Measurements from ENCODE around the gene NR1I3. TPM values are rescaled to one million over a fixed set of nuclear protein-coding genes. Genes with fewer than 3 reads are reported as not detected.

NR1I3 gene, protein sequence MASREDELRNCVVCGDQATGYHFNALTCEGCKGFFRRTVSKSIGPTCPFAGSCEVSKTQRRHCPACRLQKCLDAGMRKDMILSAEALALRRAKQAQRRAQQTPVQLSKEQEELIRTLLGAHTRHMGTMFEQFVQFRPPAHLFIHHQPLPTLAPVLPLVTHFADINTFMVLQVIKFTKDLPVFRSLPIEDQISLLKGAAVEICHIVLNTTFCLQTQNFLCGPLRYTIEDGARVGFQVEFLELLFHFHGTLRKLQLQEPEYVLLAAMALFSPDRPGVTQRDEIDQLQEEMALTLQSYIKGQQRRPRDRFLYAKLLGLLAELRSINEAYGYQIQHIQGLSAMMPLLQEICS
- not detected for total RNA-seq

DNA sequence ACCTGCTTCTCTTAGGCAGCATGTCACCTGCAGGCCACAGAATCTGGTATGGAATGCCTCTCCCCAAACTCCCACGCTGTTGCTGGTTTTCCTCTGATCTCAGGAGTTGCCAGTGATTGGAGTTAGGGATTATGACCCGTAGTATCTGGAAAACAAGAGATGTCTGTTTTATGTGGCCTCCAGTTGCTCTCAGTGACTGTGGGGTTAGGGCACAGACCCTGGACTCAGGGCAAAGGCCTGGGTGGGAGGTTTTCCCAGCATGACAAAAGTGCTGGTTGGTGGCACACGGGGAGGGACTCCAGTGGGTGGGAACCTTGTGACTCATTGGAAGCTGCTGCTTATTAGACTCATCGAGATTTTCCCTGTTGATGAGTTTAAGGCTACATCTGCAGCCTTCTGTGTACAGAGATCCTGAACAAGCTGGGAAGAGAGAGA lies at the start of gene NR1I3:
Gene NR1I3, minus strand, starts transcription at position 165 of the 435 bp plus-strand sequence. CDS start 1,638 bp downstream, outside the sequence.
- POLR2A ChIA-PET, result interaction anchor here (0.6 kb wide), 1 partner anchor 137 kb away, joined by 3 read pairs; no protein-coding TSS in a partner anchor

DNA sequence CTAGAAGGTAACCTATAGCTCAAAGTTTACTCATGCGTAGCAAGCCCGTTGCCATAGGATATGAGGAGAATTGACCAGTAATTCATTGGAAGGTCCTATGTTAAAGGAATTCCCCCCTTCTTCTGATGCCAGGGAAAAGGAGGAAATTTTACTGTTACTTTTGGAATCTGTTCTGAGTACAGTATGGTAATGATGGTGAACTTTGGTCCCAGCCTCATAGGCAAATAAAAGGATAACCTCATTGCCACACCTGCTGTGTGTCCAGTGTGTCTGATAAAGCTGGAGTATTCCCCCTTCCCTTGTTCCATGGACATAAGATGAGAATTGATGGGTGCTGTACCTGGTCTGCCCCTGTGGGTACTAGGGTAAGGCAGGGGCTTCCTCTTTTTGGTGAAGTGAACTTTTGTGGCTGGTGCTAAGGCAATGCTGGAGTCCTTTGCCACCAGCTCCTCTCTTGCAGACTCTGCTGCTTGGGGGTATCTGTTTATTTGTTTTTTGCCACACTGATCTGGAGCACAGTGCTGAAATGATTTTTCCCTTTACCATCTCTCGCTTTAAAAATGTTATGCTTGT lies 49.6 kb upstream of the NR1I3 start:
- H3K27me3 Mint-ChIP-seq, result no peaks in the 10 kb centered on the region
- ChIA-PET POLR2A (interaction anchor here (0.6 kb wide), 1 partner anchor 119 kb away, joined by 4 read pairs; no protein-coding TSS in a partner anchor), CTCF (interaction anchor here (0.5 to 3.2 kb wide), 5 partner anchors 8 to 665 kb away, joined by 3 to 7 read pairs (median 4); partner anchors contain the start of gene TOMM40L)
- intact Hi-C loops (cut with DNase I, micrococcal nuclease), result no loop called here
- H3K4me3 Mint-ChIP-seq, result no peak overlapping the region
- H3K9me3 Mint-ChIP-seq (ENCODE audit: low read depth), result no peaks in the 10 kb centered on the region
- no peaks in the 10 kb centered on the region for H3K4me1 Mint-ChIP-seq
- ATAC-seq (no peak), DNase-seq (no peak)
- no peak overlapping the region for H3K27ac Mint-ChIP-seq
- H3K36me3 Mint-ChIP-seq (ENCODE audit: low read depth), result no peaks in the 10 kb centered on the region

More for the DNA sequence above, at the start of gene NR1I3:
- H3K27me3 Mint-ChIP-seq, result peaks cover 7% of the 10 kb centered on the region
- DNase-seq, result no peak
- no peak for ATAC-seq
- H3K4me3 Mint-ChIP-seq, result no peak within 1 kb of the TSS
- H3K27ac Mint-ChIP-seq, result no peak within 1 kb of the TSS
- H3K4me1 Mint-ChIP-seq, result no peaks in the 10 kb centered on the region
- CTCF ChIA-PET, result interaction anchor here (2.0 kb wide), 1 partner anchor 8 kb away, joined by 5 read pairs; no protein-coding TSS in a partner anchor
- intact Hi-C loops (cut with DNase I, micrococcal nuclease), result no loop called here
- H3K9me3 Mint-ChIP-seq (ENCODE audit: low read depth), result no peaks in the 10 kb centered on the region
- no peaks in the 10 kb centered on the region for H3K36me3 Mint-ChIP-seq (ENCODE audit: low read depth)

DNA sequence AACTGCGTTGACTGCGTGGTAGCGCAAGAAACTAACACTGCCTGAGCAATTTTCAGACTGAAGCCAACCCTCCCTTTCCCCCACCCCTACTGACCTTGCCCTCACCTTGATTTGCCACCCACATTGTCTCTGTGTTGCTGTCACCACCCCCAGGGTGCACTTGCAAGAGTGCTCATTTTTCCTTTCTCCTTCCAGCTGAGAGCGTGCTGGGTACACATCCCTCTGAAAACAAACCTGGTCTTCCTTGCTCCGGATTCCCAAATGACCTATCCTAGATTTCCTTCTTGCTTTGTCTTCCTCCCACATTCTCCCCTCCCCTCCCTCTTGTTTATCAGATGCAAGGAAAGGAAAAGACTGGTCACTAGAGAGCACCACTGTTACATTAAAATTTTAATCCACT lies 47.5 kb upstream of the NR1I3 start:
- ATAC-seq, result no peak
- intact Hi-C loops (cut with DNase I, micrococcal nuclease), result no loop called here
- H3K27me3 Mint-ChIP-seq, result no peaks in the 10 kb centered on the region
- no peak overlapping the region for H3K4me3 Mint-ChIP-seq
- DNase-seq, result no peak
- no peak overlapping the region for H3K27ac Mint-ChIP-seq
- H3K9me3 Mint-ChIP-seq (ENCODE audit: low read depth), result no peaks in the 10 kb centered on the region
- ChIA-PET POLR2A (no interaction called here), CTCF (interaction anchor here (1.1 to 3.2 kb wide), 2 partner anchors 36 to 60 kb away, joined by 3 to 7 read pairs; partner anchors contain the start of gene TOMM40L)
- no peaks in the 10 kb centered on the region for H3K36me3 Mint-ChIP-seq (ENCODE audit: low read depth)
- H3K4me1 Mint-ChIP-seq, result no peaks in the 10 kb centered on the region

DNA sequence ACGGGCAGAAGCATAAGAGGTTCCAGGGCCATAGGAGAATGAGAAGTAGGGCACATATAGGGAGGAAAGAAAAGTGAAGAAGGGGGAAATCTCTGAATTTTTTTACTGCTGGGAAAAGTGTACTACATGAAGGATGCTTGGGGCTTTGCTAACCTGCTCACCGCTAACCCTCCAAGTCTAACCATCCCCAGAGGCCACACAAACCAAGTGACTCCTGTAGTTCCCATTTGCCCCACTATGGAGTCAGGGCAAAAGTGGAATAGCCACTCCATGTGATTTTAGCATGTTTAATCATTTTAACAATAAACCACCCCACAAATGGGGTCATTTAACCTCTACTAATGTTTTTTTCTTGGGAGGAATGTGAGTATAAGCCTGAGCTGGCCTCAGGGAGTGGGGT lies 47.1 kb upstream of the NR1I3 start:
- no peaks in the 10 kb centered on the region for H3K9me3 Mint-ChIP-seq (ENCODE audit: low read depth)
- no peaks in the 10 kb centered on the region for H3K4me1 Mint-ChIP-seq
- H3K4me3 Mint-ChIP-seq, result no peak overlapping the region
- H3K27ac Mint-ChIP-seq, result no peak overlapping the region
- no peaks in the 10 kb centered on the region for H3K36me3 Mint-ChIP-seq (ENCODE audit: low read depth)
- ATAC-seq (no peak), DNase-seq (no peak)
- CTCF ChIA-PET, result interaction anchor here (1.1 to 3.2 kb wide), 3 partner anchors 21 to 60 kb away, joined by 3 to 7 read pairs (median 3); partner anchors contain the start of gene TOMM40L
- POLR2A ChIA-PET, result no interaction called here
- H3K27me3 Mint-ChIP-seq, result no peaks in the 10 kb centered on the region
- intact Hi-C loops (cut with DNase I, micrococcal nuclease), result no loop called here

DNA sequence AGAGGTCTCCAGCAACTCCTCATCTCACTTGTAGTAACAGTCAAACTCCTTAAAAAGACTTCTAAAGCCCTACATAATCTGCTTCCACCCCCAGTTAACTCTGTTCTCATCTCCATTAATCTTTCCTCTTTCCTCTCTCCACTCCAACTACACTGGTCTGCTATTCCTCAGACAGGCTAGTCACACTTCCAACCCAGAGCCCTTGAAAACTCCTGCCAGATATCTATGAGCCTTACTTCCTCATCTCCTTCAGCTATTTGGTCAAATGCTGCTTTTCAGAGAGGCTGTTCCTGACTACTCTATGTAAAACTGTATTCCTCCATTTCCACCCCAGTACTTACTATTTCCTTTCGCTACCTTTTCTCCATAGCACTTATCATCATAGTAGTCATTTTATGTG lies 45.0 kb upstream of the NR1I3 start:
- DNase-seq, result no peak
- no peak overlapping the region for H3K4me3 Mint-ChIP-seq
- intact Hi-C loops (cut with DNase I, micrococcal nuclease), result no loop called here

DNA sequence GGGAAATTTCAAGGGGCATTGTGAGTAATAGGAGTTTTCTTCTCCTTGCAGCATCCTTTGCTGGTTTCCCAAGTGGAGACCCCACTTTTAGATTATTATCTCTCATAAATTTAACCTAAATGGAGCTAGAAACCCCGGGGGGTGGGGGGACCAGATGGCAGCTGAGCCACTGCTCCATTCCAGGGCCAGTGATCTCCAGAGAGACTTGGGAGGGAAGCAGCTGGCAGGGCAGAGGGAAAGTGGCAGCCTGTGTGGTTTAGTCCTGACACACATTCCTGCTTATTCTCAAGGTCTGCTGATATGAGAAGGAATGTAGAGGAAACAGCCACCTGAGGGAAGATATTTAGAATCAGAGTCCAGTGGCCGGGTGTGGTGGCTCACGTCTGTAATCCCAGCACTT lies 36.9 kb upstream of the NR1I3 start:
- no peaks in the 10 kb centered on the region for H3K36me3 Mint-ChIP-seq (ENCODE audit: low read depth)
- H3K4me3 Mint-ChIP-seq, result no peak overlapping the region
- peaks cover 3% of the 10 kb centered on the region for H3K27me3 Mint-ChIP-seq
- no peak for DNase-seq
- ATAC-seq, result no peak
- ChIA-PET CTCF (no interaction called here), POLR2A (no interaction called here)
- intact Hi-C loops (cut with DNase I, micrococcal nuclease), result no loop called here
- H3K27ac Mint-ChIP-seq, result no peak overlapping the region
- no peaks in the 10 kb centered on the region for H3K9me3 Mint-ChIP-seq (ENCODE audit: low read depth)
- no peaks in the 10 kb centered on the region for H3K4me1 Mint-ChIP-seq

More for the DNA sequence above, 45.0 kb upstream of the NR1I3 start:
- ChIA-PET POLR2A (no interaction called here), CTCF (interaction anchor here (1.0 to 2.1 kb wide), 6 partner anchors 9 to 117 kb away, joined by 3 to 10 read pairs (median 4); no protein-coding TSS in a partner anchor)
- Mint-ChIP-seq H3K27ac (no peak overlapping the region), H3K4me1 (no peaks in the 10 kb centered on the region), H3K9me3 (ENCODE audit: low read depth) (no peaks in the 10 kb centered on the region), H3K36me3 (ENCODE audit: low read depth) (no peaks in the 10 kb centered on the region), H3K27me3 (no peaks in the 10 kb centered on the region)
- ATAC-seq, result no peak

DNA sequence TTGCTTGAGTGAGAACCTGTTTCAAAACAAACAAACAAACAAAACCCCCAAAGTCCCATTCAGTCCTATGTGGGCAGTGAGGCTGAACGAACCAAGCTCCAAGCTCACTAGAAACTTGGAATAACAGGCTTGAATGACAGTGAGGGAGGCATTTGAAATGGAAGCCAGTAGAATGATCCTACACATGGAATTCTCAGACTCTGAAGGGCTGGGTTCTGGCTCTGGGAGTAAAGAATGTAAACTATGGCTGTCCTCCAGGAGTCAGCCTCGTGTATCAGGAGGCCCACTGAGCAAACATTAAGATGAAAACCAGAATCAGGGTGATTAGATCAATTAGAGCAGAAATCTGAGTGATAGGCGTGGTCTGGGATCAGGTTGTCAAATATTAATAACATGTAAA lies 35.4 kb upstream of the NR1I3 start:
- no peak for ATAC-seq
- no peak for DNase-seq
- no peak overlapping the region for H3K27ac Mint-ChIP-seq
- peaks cover 5% of the 10 kb centered on the region for H3K27me3 Mint-ChIP-seq
- ChIA-PET POLR2A (no interaction called here), CTCF (interaction anchor here (1.0 kb wide), 1 partner anchor 60 kb away, joined by 3 read pairs; no protein-coding TSS in a partner anchor)
- intact Hi-C loops (cut with DNase I, micrococcal nuclease), result no loop called here
- no peaks in the 10 kb centered on the region for H3K36me3 Mint-ChIP-seq (ENCODE audit: low read depth)
- no peak overlapping the region for H3K4me3 Mint-ChIP-seq
- H3K4me1 Mint-ChIP-seq, result no peaks in the 10 kb centered on the region
- H3K9me3 Mint-ChIP-seq (ENCODE audit: low read depth), result no peaks in the 10 kb centered on the region

DNA sequence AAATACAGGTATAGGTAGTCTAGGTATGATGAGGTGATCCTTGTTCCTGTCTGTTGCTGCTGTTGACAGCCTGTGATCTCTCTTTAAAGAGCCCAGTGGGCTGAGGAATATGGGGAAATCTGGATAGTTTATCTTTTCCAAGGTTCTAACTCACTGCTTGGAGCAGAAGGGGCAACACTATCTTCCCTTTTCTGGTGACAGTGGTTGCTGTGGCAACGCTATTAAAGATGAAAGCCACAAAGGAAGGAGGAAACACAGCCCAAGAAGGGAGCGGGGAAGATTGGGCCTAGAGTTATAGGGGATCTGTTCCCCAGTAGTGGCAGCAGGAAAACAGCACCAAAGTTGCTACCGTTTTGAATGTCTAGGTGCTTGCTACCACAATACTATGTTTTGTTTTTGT lies 29.3 kb upstream of the NR1I3 start:
- POLR2A ChIA-PET, result no interaction called here
- Mint-ChIP-seq H3K4me1 (no peaks in the 10 kb centered on the region), H3K36me3 (ENCODE audit: low read depth) (no peaks in the 10 kb centered on the region), H3K27ac (no peak overlapping the region), H3K27me3 (peaks cover 5% of the 10 kb centered on the region), H3K9me3 (ENCODE audit: low read depth) (no peaks in the 10 kb centered on the region), H3K4me3 (no peak overlapping the region)
- intact Hi-C loops (cut with DNase I, micrococcal nuclease), result no loop called here
- no peak for DNase-seq
- ATAC-seq, result no peak
- CTCF ChIA-PET, result interaction anchor here (0.6 to 1.2 kb wide), 2 partner anchors 9 to 15 kb away, joined by 3 to 5 read pairs; partner anchors contain the start of gene PCP4L1

DNA sequence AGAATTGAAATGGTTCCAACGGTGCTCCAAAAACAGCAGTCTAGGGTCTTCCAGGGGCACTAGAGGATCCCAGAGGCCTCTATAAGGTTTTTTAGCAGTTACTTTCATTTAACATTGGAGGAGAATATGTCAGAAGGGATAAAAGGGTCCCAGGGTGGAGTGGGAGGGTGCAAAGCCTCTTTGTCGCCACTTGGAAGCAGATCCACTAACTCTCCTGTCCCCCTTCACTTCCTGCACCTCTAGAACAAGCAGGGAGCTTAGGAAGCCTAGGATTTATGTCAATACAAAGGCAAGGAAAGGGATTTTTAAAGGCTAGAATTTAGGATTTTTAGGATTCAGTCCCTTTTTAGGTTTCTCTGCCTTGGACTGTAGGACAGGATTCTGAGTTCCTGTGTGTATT lies 28.8 kb upstream of the NR1I3 start:
- ATAC-seq (no peak), DNase-seq (no peak)
- CTCF ChIA-PET, result interaction anchor here (0.6 to 1.2 kb wide), 3 partner anchors 8 to 41 kb away, joined by 3 to 5 read pairs (median 4); partner anchors contain the start of genes PCP4L1 and TOMM40L
- no peaks in the 10 kb centered on the region for H3K4me1 Mint-ChIP-seq
- H3K4me3 Mint-ChIP-seq, result no peak overlapping the region
- intact Hi-C loops (cut with DNase I, micrococcal nuclease), result no loop called here
- no peaks in the 10 kb centered on the region for H3K9me3 Mint-ChIP-seq (ENCODE audit: low read depth)
- POLR2A ChIA-PET, result no interaction called here
- no peaks in the 10 kb centered on the region for H3K36me3 Mint-ChIP-seq (ENCODE audit: low read depth)
- peaks cover 8% of the 10 kb centered on the region for H3K27me3 Mint-ChIP-seq
- H3K27ac Mint-ChIP-seq, result no peak overlapping the region

DNA sequence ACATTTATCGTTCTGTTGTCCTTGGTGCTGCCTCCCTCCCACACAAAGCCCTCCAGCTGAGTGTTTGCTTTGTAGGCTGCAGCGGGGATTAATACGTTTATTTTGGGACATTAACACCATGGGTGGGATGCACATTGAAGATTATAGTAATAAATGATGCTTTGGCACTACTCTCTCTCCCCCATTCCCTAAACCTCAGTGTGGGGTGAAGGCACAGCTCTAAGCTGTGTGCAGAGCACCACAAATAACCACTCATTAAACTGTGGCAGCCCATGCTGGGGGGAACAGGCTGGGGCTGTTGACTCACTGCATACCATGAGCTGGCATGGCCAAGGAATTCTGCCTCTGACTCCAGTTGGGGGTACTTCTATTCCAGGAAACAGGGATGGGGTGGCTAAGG lies 28.2 kb upstream of the NR1I3 start:
- ATAC-seq (no peak), DNase-seq (no peak)
- H3K36me3 Mint-ChIP-seq (ENCODE audit: low read depth), result no peaks in the 10 kb centered on the region
- ChIA-PET CTCF (interaction anchor here (0.8 to 1.2 kb wide), 2 partner anchors 14 to 41 kb away, joined by 4 to 5 read pairs; partner anchors contain the start of gene TOMM40L), POLR2A (no interaction called here)
- peaks cover 14% of the 10 kb centered on the region for H3K27me3 Mint-ChIP-seq
- H3K9me3 Mint-ChIP-seq (ENCODE audit: low read depth), result no peaks in the 10 kb centered on the region
- H3K27ac Mint-ChIP-seq, result no peak overlapping the region
- intact Hi-C loops (cut with DNase I, micrococcal nuclease), result no loop called here
- H3K4me1 Mint-ChIP-seq, result no peaks in the 10 kb centered on the region
- H3K4me3 Mint-ChIP-seq, result no peak overlapping the region

DNA sequence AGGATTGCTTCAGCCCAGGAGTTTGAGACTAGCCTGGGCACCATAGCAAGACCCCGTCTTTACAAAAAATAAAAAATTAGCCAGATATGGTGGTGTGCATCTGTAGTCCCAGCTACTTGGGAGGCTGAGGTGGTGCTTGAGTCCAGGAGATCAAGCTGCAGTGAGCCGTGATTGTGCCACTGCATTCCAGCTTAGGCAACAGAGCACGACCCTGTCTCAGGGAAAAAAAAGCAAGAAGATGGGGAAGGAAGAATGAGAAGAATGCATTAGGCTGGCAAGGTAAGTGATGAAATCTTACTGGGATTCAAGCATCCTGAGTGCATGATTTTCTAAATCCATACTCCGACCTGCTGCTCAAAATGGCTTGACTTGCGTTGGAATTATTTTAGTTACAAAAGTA lies 27.3 kb upstream of the NR1I3 start:
- DNase-seq (no peak), ATAC-seq (no peak)
- no peaks in the 10 kb centered on the region for H3K36me3 Mint-ChIP-seq (ENCODE audit: low read depth)
- ChIA-PET POLR2A (no interaction called here), CTCF (interaction anchor here (0.7 kb wide), 1 partner anchor 26 kb away, joined by 3 read pairs; no protein-coding TSS in a partner anchor)
- intact Hi-C loops (cut with DNase I, micrococcal nuclease), result no loop called here
- H3K27ac Mint-ChIP-seq, result no peak overlapping the region
- H3K4me3 Mint-ChIP-seq, result no peak overlapping the region
- no peaks in the 10 kb centered on the region for H3K4me1 Mint-ChIP-seq
- H3K27me3 Mint-ChIP-seq, result peaks cover 20% of the 10 kb centered on the region
- no peaks in the 10 kb centered on the region for H3K9me3 Mint-ChIP-seq (ENCODE audit: low read depth)

Measured in activated CD4-positive, alpha-beta T cell treated with anti-CD3 and anti-CD28 coated beads for 36 hours (primary cell).